ENCODE data around the gene AGPAT3.
A peak's percentile ranks its signal among the peaks of the same experiment; 100 is the strongest.

Gene AGPAT3

DNA sequence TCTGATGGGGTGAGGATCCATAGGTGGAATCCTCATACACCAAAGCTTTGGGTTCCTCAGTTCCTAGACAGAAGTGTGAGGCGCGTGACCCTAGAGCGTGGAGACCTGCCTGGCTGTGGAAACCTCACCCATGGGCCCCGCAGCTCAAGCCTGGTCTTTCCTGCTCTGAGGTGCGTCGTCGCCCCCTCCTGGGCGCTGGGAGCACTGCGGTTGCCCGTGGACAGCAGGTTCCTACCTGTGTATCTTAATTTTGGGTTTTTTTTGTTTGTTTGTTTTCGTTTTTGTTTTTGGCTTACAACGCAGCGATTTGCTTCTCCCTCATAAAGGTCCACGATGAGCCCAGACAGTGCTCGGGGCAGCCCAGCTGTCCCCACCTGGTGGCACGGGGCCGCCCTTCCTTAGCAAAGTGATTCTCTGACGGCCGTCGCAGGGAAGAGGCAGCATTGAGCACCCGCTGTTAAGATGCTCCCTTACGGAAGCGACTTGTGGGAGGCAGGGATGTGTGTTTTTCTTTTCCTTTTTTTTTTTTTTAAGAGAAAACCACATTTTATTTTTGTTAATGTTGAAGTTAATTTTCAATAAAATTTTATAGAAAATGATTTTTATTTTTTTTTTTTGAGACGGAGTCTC lies 110.6 kb downstream of the AGPAT3 start:
- no peak overlapping the region for H2AK5ac ChIP-seq (ENCODE audit: low read length)
- no peaks in the 10 kb centered on the region for H3K36me3 ChIP-seq (ENCODE audit: control insufficient read depth, insufficient read depth, low read length)
- H3K4me1 ChIP-seq (ENCODE audit: control insufficient read depth, low read depth, low read length), result no peaks in the 10 kb centered on the region
- DNase-seq, result peak; percentile 64
- no peak overlapping the region for H3K4me2 ChIP-seq (ENCODE audit: low read length)
- no peak overlapping the region for H2BK5ac ChIP-seq (ENCODE audit: low read length)
- no peaks in the 10 kb centered on the region for H3K27me3 ChIP-seq (ENCODE audit: insufficient read depth, low read length, poor library complexity)
- WGBS (ENCODE audit: extremely low coverage, insufficient coverage, low lambda C conversion rate), result no CpG with 5 or more reads among the region's 24 CpGs
- H3K4me3 ChIP-seq (ENCODE audit: low read length), result no peak overlapping the region
- H2BK15ac ChIP-seq (replicated peaks; ENCODE audit: low read depth), result no peak overlapping the region
- H3K4ac ChIP-seq (ENCODE audit: low read depth, low read length), result no peak overlapping the region
- H3K23ac ChIP-seq (ENCODE audit: low read length), result peak overlapping the region; percentile 38
- H4K5ac ChIP-seq (ENCODE audit: low read length), result no peak overlapping the region
- no peak overlapping the region for H3K9ac ChIP-seq (ENCODE audit: low read length)
- H3K18ac ChIP-seq (ENCODE audit: low read length), result no peak overlapping the region
- H2BK120ac ChIP-seq (ENCODE audit: low read depth, low read length), result no peak overlapping the region
- no peaks in the 10 kb centered on the region for H3K79me1 ChIP-seq (ENCODE audit: low read length)
- H3K27ac ChIP-seq (ENCODE audit: low read depth, low read length), result no peak overlapping the region
- no peak overlapping the region for H4K8ac ChIP-seq (ENCODE audit: low read depth, low read length)
- no peaks in the 10 kb centered on the region for H3K79me2 ChIP-seq (ENCODE audit: control insufficient read depth, insufficient read depth, low read length)
- H3K56ac ChIP-seq (ENCODE audit: low read length), result peak overlapping the region; percentile 37

GRCh38 chr21:43976661-43977060 lies 111.6 kb downstream of the AGPAT3 start:
- no peaks in the 10 kb centered on the region for H3K27me3 ChIP-seq (ENCODE audit: insufficient read depth, low read length, poor library complexity)
- no peak overlapping the region for H3K4ac ChIP-seq (ENCODE audit: low read depth, low read length)
- H3K18ac ChIP-seq (ENCODE audit: low read length), result no peak overlapping the region
- H3K36me3 ChIP-seq (ENCODE audit: control insufficient read depth, insufficient read depth, low read length), result no peaks in the 10 kb centered on the region
- H3K27ac ChIP-seq (ENCODE audit: low read depth, low read length), result no peak overlapping the region
- no peaks in the 10 kb centered on the region for H3K79me2 ChIP-seq (ENCODE audit: control insufficient read depth, insufficient read depth, low read length)
- no peak overlapping the region for H2BK5ac ChIP-seq (ENCODE audit: low read length)
- WGBS (ENCODE audit: extremely low coverage, insufficient coverage, low lambda C conversion rate), result no CpG with 5 or more reads among the region's 9 CpGs
- H2AK5ac ChIP-seq (ENCODE audit: low read length), result no peak overlapping the region
- H3K23ac ChIP-seq (ENCODE audit: low read length), result no peak overlapping the region
- no peak overlapping the region for H4K8ac ChIP-seq (ENCODE audit: low read depth, low read length)
- no peak overlapping the region for H3K56ac ChIP-seq (ENCODE audit: low read length)
- no peak for DNase-seq
- no peak overlapping the region for H4K5ac ChIP-seq (ENCODE audit: low read length)
- no peaks in the 10 kb centered on the region for H3K4me1 ChIP-seq (ENCODE audit: control insufficient read depth, low read depth, low read length)
- no peak overlapping the region for H3K4me2 ChIP-seq (ENCODE audit: low read length)
- H2BK120ac ChIP-seq (ENCODE audit: low read depth, low read length), result no peak overlapping the region
- no peak overlapping the region for H2BK15ac ChIP-seq (replicated peaks; ENCODE audit: low read depth)
- H3K79me1 ChIP-seq (ENCODE audit: low read length), result no peaks in the 10 kb centered on the region
- no peak overlapping the region for H3K9ac ChIP-seq (ENCODE audit: low read length)
- H3K4me3 ChIP-seq (ENCODE audit: low read length), result no peak overlapping the region

DNA sequence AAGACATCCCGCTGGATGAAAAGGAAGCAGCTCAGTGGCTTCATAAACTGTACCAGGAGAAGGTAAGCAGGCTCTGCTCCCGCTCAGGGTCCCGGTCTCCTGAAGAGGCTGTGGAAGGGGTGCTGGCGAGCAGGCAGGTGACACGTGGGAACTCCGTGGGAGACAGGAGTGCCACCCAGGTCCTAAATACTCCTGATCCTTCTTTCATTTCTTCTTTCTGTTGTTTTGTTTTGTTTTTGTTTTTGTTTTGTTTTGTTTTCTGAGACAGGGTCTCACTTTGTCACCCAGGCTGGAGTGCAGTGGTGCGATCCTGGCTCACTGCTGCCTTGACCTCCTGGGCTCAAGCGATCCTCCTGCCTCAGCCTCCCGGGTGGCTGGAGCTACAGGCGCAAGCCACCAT lies 113.0 kb downstream of the AGPAT3 start:
- H2BK5ac ChIP-seq (ENCODE audit: low read length), result no peak overlapping the region
- H3K56ac ChIP-seq (ENCODE audit: low read length), result no peak overlapping the region
- no CpG with 5 or more reads among the region's 10 CpGs for WGBS (ENCODE audit: extremely low coverage, insufficient coverage, low lambda C conversion rate)

GRCh38 chr21:43979654-43980053 lies 114.6 kb downstream of the AGPAT3 start:
- no peak overlapping the region for H4K8ac ChIP-seq (ENCODE audit: low read depth, low read length)
- H3K79me2 ChIP-seq (ENCODE audit: control insufficient read depth, insufficient read depth, low read length), result no peaks in the 10 kb centered on the region
- H3K18ac ChIP-seq (ENCODE audit: low read length), result no peak overlapping the region
- H4K5ac ChIP-seq (ENCODE audit: low read length), result no peak overlapping the region
- no peaks in the 10 kb centered on the region for H3K27me3 ChIP-seq (ENCODE audit: insufficient read depth, low read length, poor library complexity)
- H3K36me3 ChIP-seq (ENCODE audit: control insufficient read depth, insufficient read depth, low read length), result no peaks in the 10 kb centered on the region
- no peak overlapping the region for H2AK5ac ChIP-seq (ENCODE audit: low read length)
- no peak overlapping the region for H3K23ac ChIP-seq (ENCODE audit: low read length)
- no peak overlapping the region for H2BK5ac ChIP-seq (ENCODE audit: low read length)
- H3K4me3 ChIP-seq (ENCODE audit: low read length), result no peak overlapping the region
- no peak overlapping the region for H3K4ac ChIP-seq (ENCODE audit: low read depth, low read length)
- no peaks in the 10 kb centered on the region for H3K79me1 ChIP-seq (ENCODE audit: low read length)
- H3K4me1 ChIP-seq (ENCODE audit: control insufficient read depth, low read depth, low read length), result no peaks in the 10 kb centered on the region
- no peak overlapping the region for H2BK120ac ChIP-seq (ENCODE audit: low read depth, low read length)
- no peak overlapping the region for H3K4me2 ChIP-seq (ENCODE audit: low read length)
- H3K9ac ChIP-seq (ENCODE audit: low read length), result no peak overlapping the region
- H2BK15ac ChIP-seq (replicated peaks; ENCODE audit: low read depth), result no peak overlapping the region
- no peak for DNase-seq
- no peak overlapping the region for H3K27ac ChIP-seq (ENCODE audit: low read depth, low read length)
- no peak overlapping the region for H3K56ac ChIP-seq (ENCODE audit: low read length)
- no CpG with 5 or more reads among the region's 7 CpGs for WGBS (ENCODE audit: extremely low coverage, insufficient coverage, low lambda C conversion rate)

More for the DNA sequence above, 113.0 kb downstream of the AGPAT3 start:
- no peak for DNase-seq
- no peak overlapping the region for H3K9ac ChIP-seq (ENCODE audit: low read length)
- H3K4ac ChIP-seq (ENCODE audit: low read depth, low read length), result no peak overlapping the region
- no peak overlapping the region for H3K27ac ChIP-seq (ENCODE audit: low read depth, low read length)
- no peak overlapping the region for H2BK15ac ChIP-seq (replicated peaks; ENCODE audit: low read depth)
- no peak overlapping the region for H3K4me2 ChIP-seq (ENCODE audit: low read length)
- H2AK5ac ChIP-seq (ENCODE audit: low read length), result no peak overlapping the region
- no peak overlapping the region for H3K18ac ChIP-seq (ENCODE audit: low read length)
- no peaks in the 10 kb centered on the region for H3K4me1 ChIP-seq (ENCODE audit: control insufficient read depth, low read depth, low read length)
- H3K23ac ChIP-seq (ENCODE audit: low read length), result no peak overlapping the region
- H3K4me3 ChIP-seq (ENCODE audit: low read length), result no peak overlapping the region
- H3K27me3 ChIP-seq (ENCODE audit: insufficient read depth, low read length, poor library complexity), result no peaks in the 10 kb centered on the region
- H4K5ac ChIP-seq (ENCODE audit: low read length), result no peak overlapping the region
- H2BK120ac ChIP-seq (ENCODE audit: low read depth, low read length), result no peak overlapping the region
- H3K79me2 ChIP-seq (ENCODE audit: control insufficient read depth, insufficient read depth, low read length), result no peaks in the 10 kb centered on the region
- no peaks in the 10 kb centered on the region for H3K79me1 ChIP-seq (ENCODE audit: low read length)
- H4K8ac ChIP-seq (ENCODE audit: low read depth, low read length), result no peak overlapping the region
- H3K36me3 ChIP-seq (ENCODE audit: control insufficient read depth, insufficient read depth, low read length), result no peaks in the 10 kb centered on the region

DNA sequence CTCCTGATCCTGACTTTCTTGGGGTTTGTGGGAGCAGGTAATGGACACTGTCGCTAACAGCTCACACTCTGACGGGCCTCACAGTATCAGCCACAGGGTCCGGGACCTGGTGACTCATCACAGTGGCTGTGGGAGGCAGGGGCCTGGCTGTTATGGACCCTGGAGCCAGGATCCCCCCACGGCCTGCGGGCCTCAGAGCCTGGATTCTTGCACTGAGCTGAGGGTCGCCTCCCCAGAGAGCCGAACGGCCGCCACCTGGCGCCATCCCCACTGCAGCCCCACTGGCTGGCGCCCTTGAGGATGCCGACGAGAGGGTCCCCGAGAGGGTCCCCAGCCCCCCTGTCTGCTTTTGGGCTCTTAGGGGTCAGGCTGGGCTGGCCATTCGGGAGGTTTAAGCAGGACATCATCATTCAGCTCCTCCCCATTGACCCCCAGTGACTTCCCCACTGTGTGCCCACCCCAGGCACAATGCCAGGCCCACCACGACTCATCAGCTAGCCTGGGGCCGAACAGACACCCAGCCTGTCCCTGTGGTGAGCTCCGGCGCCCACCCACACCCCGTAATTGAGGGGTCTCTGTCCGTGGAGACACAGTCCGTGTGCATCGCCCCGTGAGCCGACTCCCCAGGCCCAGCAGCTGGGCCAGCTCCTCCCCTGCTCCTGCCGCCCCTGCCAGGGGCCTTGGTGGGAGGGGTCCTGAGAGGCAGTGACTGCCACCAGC lies 116.3 kb downstream of the AGPAT3 start:
- no peak overlapping the region for H4K8ac ChIP-seq (ENCODE audit: low read depth, low read length)
- H3K27me3 ChIP-seq (ENCODE audit: insufficient read depth, low read length, poor library complexity), result no peaks in the 10 kb centered on the region
- H3K27ac ChIP-seq (ENCODE audit: low read depth, low read length), result no peak overlapping the region
- no peak overlapping the region for H3K4me2 ChIP-seq (ENCODE audit: low read length)
- H3K4ac ChIP-seq (ENCODE audit: low read depth, low read length), result no peak overlapping the region
- H4K5ac ChIP-seq (ENCODE audit: low read length), result no peak overlapping the region
- H2BK120ac ChIP-seq (ENCODE audit: low read depth, low read length), result no peak overlapping the region
- DNase-seq, result no peak
- H3K9ac ChIP-seq (ENCODE audit: low read length), result no peak overlapping the region
- WGBS (ENCODE audit: extremely low coverage, insufficient coverage, low lambda C conversion rate), result no CpG with 5 or more reads among the region's 26 CpGs
- H2BK5ac ChIP-seq (ENCODE audit: low read length), result no peak overlapping the region
- no peak overlapping the region for H3K4me3 ChIP-seq (ENCODE audit: low read length)
- no peak overlapping the region for H3K18ac ChIP-seq (ENCODE audit: low read length)
- no peaks in the 10 kb centered on the region for H3K79me1 ChIP-seq (ENCODE audit: low read length)
- H2BK15ac ChIP-seq (replicated peaks; ENCODE audit: low read depth), result no peak overlapping the region
- H2AK5ac ChIP-seq (ENCODE audit: low read length), result no peak overlapping the region
- H3K23ac ChIP-seq (ENCODE audit: low read length), result no peak overlapping the region
- H3K56ac ChIP-seq (ENCODE audit: low read length), result no peak overlapping the region
- no peaks in the 10 kb centered on the region for H3K79me2 ChIP-seq (ENCODE audit: control insufficient read depth, insufficient read depth, low read length)
- H3K4me1 ChIP-seq (ENCODE audit: control insufficient read depth, low read depth, low read length), result peaks cover 2% of the 10 kb centered on the region
- no peaks in the 10 kb centered on the region for H3K36me3 ChIP-seq (ENCODE audit: control insufficient read depth, insufficient read depth, low read length)

DNA sequence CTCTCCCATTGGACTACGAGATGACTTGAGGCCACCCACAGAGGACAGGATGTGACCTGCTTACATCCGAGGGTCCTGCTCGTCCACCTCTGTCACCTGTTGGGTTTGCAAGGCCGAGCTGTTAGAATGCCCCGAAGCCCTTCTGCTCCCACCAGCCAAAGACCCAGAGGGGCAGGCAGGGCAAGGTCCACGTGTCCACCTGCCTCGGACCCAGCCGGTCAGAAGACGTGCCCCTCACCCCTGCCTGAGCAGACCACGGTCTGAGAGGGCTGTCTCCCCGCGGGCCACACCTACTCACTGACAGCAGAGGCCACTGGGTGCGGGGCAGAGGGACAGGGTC lies 116.8 kb downstream of the AGPAT3 start:
- DNase-seq, result peak; percentile 54

More for the DNA sequence above, 116.8 kb downstream of the AGPAT3 start:
- no peaks in the 10 kb centered on the region for H3K36me3 ChIP-seq (ENCODE audit: control insufficient read depth, insufficient read depth, low read length)
- H3K4me1 ChIP-seq (ENCODE audit: control insufficient read depth, low read depth, low read length), result peaks cover 2% of the 10 kb centered on the region
- H4K5ac ChIP-seq (ENCODE audit: low read length), result no peak overlapping the region
- H2BK120ac ChIP-seq (ENCODE audit: low read depth, low read length), result no peak overlapping the region
- no peak overlapping the region for H3K9ac ChIP-seq (ENCODE audit: low read length)
- no peak overlapping the region for H2BK5ac ChIP-seq (ENCODE audit: low read length)
- H3K4ac ChIP-seq (ENCODE audit: low read depth, low read length), result no peak overlapping the region
- no peak overlapping the region for H3K56ac ChIP-seq (ENCODE audit: low read length)
- no CpG with 5 or more reads among the region's 13 CpGs for WGBS (ENCODE audit: extremely low coverage, insufficient coverage, low lambda C conversion rate)
- no peaks in the 10 kb centered on the region for H3K79me2 ChIP-seq (ENCODE audit: control insufficient read depth, insufficient read depth, low read length)
- H3K27ac ChIP-seq (ENCODE audit: low read depth, low read length), result no peak overlapping the region
- H3K4me3 ChIP-seq (ENCODE audit: low read length), result no peak overlapping the region
- H3K18ac ChIP-seq (ENCODE audit: low read length), result no peak overlapping the region
- H2BK15ac ChIP-seq (replicated peaks; ENCODE audit: low read depth), result no peak overlapping the region
- no peak overlapping the region for H3K23ac ChIP-seq (ENCODE audit: low read length)
- H3K79me1 ChIP-seq (ENCODE audit: low read length), result no peaks in the 10 kb centered on the region
- H3K27me3 ChIP-seq (ENCODE audit: insufficient read depth, low read length, poor library complexity), result no peaks in the 10 kb centered on the region
- no peak overlapping the region for H2AK5ac ChIP-seq (ENCODE audit: low read length)
- H4K8ac ChIP-seq (ENCODE audit: low read depth, low read length), result no peak overlapping the region
- H3K4me2 ChIP-seq (ENCODE audit: low read length), result no peak overlapping the region

All from mesendoderm (in vitro differentiated cells).